Left ventricle myocardium inferior (tissue), 1 donor: ENCODE results near the gene SLC25A28. TPM values are rescaled to one million over a fixed set of nuclear protein-coding genes. Genes with fewer than 3 reads are reported as not detected.

Experiments
- DNase-seq: peaks from one replicate; pipeline ENCODE4 v3.0.0-alpha.2; 2020
- H3K27ac ChIP-seq: fragments of 200-600 bp; replicated peaks from 2 replicates; pipeline ENCODE4 v1.8.0; 2021
- H3K27me3 ChIP-seq: fragments of 200-600 bp; 2 replicates; pipeline ENCODE4 v1.8.0; 2021; ENCODE audit warnings: low read depth
- H3K36me3 ChIP-seq: fragments of 200-600 bp; 2 replicates; pipeline ENCODE4 v1.8.0; 2021
- H3K4me1 ChIP-seq: fragments of 200-600 bp; 2 replicates; pipeline ENCODE4 v1.8.0; 2021
- H3K4me3 ChIP-seq: fragments of 200-600 bp; 2 replicates; pipeline ENCODE4 v1.8.0; 2021; ENCODE audit warnings: mild to moderate bottlenecking, moderate library complexity
- H3K9me3 ChIP-seq: fragments of 200-600 bp; replicated peaks from 2 replicates; pipeline ENCODE4 v1.8.0; 2021
- intact Hi-C: fragments of 100-400 bp; cut with micrococcal nuclease; formaldehyde crosslinking; loops from one replicate; pipeline ENCODE4 v1.11.0; 2022
- total RNA-seq: library from RNA; stranded (reverse); fragmentation: NEBNext Ultra II Directional; extraction: Animal tissue kit (Norgen Biotek cat#: 25700); gene quantifications from one replicate; pipeline ENCODE4 v1.2.1, GENCODE V29; 2021
- TF ChIP-seq, protein P1 (sequence below): fragments of 200-600 bp; IDR thresholded peaks from 2 replicates; pipeline ENCODE4 v1.8.0; 2021; ENCODE audit warnings: antibody characterized with exemption, mild to moderate bottlenecking, borderline replicate concordance
- donor health status: DM: no; HTN: yes; CAD: no; lungs with severe emphysema.

The SLC25A28 gene
- total RNA-seq, 1 donor from 2014 or later = 41.2 TPM

DNA sequence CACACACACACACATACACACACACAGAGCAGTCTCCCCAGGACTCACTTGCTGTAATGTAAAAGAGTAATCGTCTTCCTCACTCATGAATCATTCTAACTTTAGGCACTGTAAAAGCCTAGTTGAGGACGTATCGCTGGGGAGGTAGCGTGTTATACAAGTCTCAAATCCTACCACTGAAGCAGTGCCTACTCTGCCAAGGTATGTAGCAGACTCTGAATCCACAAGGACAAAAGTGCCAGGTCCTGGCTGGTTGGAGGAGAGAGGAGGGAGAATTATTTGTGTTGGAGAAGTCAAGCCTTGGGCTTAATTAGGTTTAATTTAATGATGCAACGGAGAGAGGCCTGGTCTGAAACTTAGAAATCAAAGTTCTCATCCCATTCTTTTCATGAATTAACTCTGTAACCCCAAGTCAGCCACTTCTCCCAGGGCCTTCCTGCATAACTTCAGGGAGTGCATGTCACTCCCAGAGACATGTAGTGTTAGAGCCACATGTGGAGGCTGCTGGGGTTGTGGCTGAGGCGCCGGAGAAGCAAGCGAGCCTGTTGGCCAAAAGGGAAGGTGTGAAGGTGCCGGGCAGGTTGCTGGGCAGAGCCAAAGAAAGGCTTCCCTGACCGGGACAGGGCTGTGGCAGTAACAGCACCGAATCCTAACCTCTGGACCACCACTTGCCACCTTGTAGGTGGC is 50.8 kb downstream of the SLC25A28 start:
- no peak overlapping the region for H3K27ac ChIP-seq
- intact Hi-C loops = no loop called here
- H3K27me3 ChIP-seq = peaks cover 81% of the 10 kb centered on the region
- no peak overlapping the region for H3K4me3 ChIP-seq
- H3K4me1 ChIP-seq = no peaks in the 10 kb centered on the region
- no peaks in the 10 kb centered on the region for H3K36me3 ChIP-seq
- TF ChIP-seq, protein P1, sequence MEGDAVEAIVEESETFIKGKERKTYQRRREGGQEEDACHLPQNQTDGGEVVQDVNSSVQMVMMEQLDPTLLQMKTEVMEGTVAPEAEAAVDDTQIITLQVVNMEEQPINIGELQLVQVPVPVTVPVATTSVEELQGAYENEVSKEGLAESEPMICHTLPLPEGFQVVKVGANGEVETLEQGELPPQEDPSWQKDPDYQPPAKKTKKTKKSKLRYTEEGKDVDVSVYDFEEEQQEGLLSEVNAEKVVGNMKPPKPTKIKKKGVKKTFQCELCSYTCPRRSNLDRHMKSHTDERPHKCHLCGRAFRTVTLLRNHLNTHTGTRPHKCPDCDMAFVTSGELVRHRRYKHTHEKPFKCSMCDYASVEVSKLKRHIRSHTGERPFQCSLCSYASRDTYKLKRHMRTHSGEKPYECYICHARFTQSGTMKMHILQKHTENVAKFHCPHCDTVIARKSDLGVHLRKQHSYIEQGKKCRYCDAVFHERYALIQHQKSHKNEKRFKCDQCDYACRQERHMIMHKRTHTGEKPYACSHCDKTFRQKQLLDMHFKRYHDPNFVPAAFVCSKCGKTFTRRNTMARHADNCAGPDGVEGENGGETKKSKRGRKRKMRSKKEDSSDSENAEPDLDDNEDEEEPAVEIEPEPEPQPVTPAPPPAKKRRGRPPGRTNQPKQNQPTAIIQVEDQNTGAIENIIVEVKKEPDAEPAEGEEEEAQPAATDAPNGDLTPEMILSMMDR = no peak
- H3K9me3 ChIP-seq = no peaks in the 10 kb centered on the region
- DNase-seq = no peak

- no peaks in the 10 kb centered on the region for H3K4me1 ChIP-seq
- no peak overlapping the region for H3K4me3 ChIP-seq
- H3K27me3 ChIP-seq = peaks cover 87% of the 10 kb centered on the region
- H3K27ac ChIP-seq = no peak overlapping the region
- no peaks in the 10 kb centered on the region for H3K9me3 ChIP-seq
- intact Hi-C loops = no loop called here
- TF ChIP-seq, protein P1 = no peak
- DNase-seq = no peak
- no peaks in the 10 kb centered on the region for H3K36me3 ChIP-seq
These were observed 55.1 kb downstream of the SLC25A28 start for GRCh38 chr10:99565166-99565565.

DNA sequence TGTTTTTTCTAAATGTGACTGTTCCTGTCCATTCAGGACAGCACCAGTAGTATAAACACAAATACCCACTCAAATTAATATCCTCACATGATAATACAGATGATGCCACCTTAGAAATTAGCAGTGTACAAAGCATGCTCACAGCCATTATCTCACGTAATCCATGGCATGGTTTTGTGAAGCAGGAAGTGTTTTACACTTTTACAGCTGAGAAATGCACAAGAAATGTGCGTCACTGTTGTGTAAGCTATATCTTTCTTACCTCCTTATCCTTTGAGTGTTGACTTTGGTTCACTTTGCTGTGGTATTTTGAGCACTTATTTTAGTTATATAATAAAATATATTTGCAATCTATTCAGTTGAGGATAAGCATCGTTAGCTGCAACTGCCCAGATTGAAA is 55.9 kb downstream of the SLC25A28 start:
- TF ChIP-seq, protein P1 = no peak
- no peak for DNase-seq
- Histone ChIP-seq H3K27me3 (peaks cover 87% of the 10 kb centered on the region), H3K9me3 (no peaks in the 10 kb centered on the region), H3K4me3 (no peak overlapping the region), H3K4me1 (no peaks in the 10 kb centered on the region), H3K27ac (no peak overlapping the region), H3K36me3 (no peaks in the 10 kb centered on the region)
- intact Hi-C loops = no loop called here

GRCh38 chr10:99562631-99563030 is 57.6 kb downstream of the SLC25A28 start:
- Histone ChIP-seq H3K27ac (no peak overlapping the region), H3K4me1 (no peaks in the 10 kb centered on the region), H3K9me3 (no peaks in the 10 kb centered on the region), H3K4me3 (no peak overlapping the region), H3K27me3 (peaks cover 89% of the 10 kb centered on the region), H3K36me3 (no peaks in the 10 kb centered on the region)
- intact Hi-C loops = no loop called here
- TF ChIP-seq, protein P1 = no peak
- DNase-seq = no peak

Other genes with a start within 250 kb of the SLC25A28 start
- 609 TPM for gene GOT1, start 189.8 kb downstream of the SLC25A28 start, total RNA-seq
- gene NKX2-3, start 87.5 kb downstream of the SLC25A28 start, total RNA-seq = not detected
- 2.9 TPM for gene ENTPD7, start 39.1 kb upstream of the SLC25A28 start, total RNA-seq
- 39.6 TPM for gene COX15, start 111.7 kb upstream of the SLC25A28 start, total RNA-seq
- gene CUTC, start 111.8 kb upstream of the SLC25A28 start, total RNA-seq = 41.0 TPM
- 0.22 TPM for gene ABCC2, start 162.2 kb upstream of the SLC25A28 start, total RNA-seq